Stimulated activated CD4-positive, alpha-beta T cell treated with anti-CD3 and anti-CD28 coated beads, Interleukin-12 subunit alpha, Interleukin-12 subunit beta, amount 100 ng/mL, for 48 hours (primary cell): Measurements from ENCODE around the gene FEZF1.
"Not testable (repeated sequence)": the region's sequence is repeated elsewhere in the genome, so short reads cannot be mapped to it uniquely, and the experiment has no call there.

ENCODE experiments used
- DNase-seq, 3 donors: peaks; one replicate each; pipeline ENCODE4 v3.0.0-alpha.2; 2020; ENCODE audit warnings: low read depth in 2 of 3, low spot score in 1 of 3

Gene FEZF1

DNA sequence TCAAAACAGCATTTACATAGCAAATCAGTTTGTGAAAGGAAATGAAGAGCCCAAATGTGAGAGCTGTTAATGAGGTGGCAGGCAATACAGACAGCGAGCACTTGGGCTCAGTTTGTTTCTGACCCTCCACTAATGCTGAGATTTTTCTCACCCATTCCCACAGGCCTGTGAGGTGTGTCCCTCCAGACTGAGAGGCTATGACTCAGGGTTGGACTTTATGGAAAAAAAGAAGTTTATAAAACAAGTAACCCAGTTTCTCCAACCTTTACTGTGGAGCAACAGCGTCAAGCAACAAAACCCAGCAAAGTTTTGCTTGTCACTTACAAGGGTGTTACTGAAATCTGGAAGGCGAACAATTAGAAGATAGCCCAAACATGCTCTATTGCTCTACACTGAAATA lies 4.9 kb upstream of the FEZF1 start:
- no peak for DNase-seq

DNA sequence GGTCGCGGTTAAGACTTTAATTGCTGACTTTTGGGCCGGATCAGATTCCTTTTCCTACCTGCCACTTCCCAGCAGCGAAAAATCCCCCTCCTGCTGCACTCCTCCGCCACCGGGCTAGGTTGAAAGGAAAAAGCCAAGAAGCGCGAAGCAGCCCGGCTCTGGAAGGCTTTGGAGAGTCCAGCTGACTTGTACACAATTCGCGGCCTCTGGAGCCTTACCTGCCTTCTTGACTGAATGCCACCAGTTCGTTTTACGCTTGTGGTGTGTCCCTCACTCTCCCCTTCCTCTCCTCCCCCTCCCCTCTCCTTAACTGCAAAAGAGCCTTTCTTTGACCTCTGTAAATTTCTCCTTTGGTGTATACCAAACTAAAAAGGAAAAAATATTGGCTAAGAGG lies 2.7 kb upstream of the FEZF1 start:
- DNase-seq = no peak

DNA sequence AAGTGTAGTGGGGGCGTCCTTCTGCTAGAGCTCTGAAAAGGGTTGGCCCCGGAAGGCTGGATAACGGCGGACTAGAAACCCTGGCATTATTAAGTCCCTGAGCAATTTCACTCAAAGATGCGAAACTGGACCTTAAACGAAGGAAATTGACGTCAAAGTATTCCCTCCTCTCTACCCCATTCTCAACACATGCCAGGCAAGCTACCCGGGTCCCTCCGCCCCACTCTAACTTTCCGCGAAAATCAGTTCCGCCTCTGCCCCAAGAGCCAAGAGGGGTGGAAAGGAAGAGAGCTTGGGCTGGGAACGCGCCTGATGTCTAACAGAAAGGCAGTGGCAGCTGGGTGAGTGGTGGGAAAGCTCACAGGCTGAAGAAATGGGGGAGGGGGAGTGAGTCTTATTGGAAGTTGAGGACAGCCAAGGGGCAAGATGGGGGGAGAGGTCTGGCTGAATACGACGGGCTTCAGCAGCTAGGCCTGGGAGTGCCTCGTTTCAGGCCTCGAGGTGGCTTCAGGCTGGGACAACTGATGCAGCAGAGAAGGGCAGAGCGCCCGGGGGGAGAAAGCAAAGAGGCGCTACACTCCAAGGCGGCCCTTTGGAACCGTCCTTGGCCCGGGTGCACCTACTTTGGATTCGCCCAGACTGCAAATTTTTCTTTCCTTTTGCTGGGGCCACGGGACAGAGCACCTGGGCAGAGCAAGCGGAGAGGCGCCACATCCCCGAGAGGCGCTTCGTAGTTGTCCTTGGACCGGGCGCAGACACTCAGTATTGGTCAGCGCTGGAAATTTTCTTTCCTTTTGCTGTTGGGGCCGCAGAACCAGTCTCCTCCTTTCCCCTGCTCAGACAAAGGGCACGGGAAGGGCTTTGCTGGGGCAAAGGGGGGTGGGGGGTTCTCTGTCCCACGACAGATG lies 2.0 kb upstream of the FEZF1 start:
- DNase-seq = no peak

DNA sequence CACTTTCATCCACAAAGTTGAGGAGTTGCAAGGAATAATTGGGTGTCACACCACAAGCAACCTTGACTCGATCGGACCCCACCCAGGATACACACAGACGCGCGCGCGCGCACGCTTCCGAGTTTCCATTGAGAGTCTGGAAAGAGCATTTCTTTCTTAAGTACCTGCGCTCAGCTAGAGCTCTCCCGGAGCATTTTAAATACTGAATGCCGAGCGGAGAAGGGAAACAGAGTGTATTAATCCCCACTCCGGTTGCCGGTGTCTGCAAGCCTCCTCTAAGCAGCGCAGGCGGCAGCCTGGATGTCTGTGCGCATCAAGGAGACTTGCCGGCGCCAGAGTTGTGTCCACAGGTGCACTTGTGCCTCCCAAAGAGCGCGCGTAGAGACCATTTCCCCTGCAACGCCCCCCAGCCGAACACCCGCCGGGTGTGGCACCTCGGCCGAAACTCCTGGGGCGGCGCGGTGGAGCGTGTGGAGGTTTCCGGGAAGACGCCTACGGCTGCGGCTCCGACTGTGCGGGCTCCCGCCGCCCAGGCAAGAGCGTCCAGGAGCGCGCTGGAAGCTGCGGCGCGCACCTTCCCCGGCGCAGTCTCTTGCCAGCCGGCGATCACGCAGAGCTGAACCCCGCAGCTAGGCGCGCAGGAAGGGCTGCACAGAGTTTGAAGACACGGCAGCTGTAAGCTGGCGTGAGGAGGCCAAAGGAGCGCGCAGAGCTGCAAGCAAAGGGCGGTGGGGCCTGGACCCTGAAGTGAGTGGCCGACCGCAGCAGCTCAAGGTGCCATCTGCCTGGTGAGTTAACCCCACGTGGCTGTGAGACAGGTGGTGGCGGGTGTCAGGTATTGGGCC lies 1.1 kb upstream of the FEZF1 start:
- DNase-seq = no peak

DNA sequence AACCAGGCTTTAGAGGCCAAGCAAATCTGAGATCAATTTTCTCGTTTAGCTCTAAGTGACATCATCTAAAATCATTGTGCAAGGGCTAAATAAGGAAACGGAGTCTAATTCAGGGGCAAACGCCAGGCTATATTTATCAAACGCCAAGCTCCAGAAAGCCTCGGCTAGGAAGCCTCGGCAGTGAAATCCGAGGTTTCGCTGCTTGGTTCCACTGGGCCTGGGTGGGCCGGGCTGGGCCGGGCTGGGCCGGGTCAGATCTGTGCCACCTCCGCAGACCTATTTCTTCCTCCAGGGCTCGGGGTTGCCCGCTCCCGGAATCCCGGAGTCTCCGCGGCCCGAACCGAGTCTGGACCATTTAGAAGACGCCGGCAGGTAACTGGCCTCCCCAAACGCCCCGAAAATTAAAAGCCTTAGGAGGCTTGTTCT lies 459 bp upstream of the FEZF1 start:
- no peak for DNase-seq

DNA sequence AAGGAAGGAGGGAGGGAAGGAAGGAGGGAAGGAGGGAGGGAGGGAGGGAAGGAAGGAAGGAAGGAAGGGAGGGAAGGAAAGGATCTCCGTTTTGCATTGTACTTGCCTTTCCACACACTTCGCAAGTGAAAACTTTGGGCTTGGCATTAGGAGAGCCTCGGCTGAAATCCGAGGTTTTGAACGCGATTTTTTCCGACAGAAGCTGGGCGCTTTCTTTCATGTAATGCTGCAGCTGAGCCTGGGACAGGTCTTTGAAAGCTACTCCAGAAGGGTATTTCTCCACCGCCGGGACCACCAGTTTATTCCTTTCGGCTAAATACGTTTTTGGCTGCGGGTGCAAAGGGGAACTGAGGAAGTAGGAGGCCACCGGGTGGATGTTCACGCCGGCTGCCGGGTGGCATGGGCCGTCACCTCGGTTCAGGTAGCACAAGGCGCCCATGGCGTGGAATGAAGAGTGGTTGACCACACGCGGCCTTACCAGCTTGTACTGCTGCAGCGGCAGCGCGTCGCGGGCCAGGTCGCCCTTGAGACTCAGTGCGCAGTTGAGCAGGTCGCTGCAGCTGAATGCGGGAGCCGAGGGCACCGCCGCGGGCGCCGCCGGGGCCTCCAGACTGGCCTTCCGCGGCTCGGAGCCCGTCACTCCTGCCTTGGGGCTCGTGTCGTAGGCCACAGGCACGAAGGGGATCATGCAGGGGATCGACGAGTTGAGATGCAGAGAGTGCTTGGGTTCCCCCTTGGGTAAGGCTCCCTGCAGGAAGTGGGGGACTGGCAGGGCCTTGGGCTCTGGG lies 825 bp downstream of the FEZF1 start:
- no peak for DNase-seq

DNA sequence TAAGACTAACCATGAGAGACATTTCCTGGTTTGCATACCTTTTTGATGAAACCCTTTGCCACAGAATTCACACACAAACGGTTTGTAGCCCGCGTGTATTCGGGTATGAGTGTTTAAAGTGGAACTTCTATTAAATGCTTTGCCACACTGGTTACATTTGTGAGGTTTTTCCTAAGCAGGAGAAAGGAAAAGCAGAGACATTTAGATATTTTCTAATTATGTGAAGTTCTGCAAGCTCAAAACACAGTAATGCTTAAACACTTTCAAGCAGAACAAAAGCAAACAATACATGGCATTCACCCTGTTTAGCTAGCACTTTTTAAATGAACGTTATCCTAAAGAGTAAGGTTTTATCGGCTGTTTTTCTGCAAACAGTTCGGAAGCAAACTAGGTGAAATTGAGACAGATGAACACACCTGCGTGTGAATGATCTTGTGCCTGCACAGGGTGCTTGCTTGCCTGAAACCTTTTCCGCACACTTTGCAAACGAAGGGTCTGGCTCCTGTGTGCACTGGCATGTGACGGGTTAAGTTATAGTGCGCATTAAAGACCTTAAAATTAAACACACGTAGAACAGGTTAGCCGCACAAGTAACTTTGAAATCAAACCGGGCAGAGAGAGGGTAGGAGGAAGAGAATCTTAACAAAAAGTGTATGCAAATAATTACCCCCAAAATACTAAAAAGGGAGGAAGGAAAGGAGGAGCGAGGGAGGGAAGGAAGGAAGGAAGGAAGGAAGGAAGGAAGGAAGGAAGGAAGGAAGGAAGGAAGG lies 1.6 kb downstream of the FEZF1 start:
- DNase-seq = no peak

DNA sequence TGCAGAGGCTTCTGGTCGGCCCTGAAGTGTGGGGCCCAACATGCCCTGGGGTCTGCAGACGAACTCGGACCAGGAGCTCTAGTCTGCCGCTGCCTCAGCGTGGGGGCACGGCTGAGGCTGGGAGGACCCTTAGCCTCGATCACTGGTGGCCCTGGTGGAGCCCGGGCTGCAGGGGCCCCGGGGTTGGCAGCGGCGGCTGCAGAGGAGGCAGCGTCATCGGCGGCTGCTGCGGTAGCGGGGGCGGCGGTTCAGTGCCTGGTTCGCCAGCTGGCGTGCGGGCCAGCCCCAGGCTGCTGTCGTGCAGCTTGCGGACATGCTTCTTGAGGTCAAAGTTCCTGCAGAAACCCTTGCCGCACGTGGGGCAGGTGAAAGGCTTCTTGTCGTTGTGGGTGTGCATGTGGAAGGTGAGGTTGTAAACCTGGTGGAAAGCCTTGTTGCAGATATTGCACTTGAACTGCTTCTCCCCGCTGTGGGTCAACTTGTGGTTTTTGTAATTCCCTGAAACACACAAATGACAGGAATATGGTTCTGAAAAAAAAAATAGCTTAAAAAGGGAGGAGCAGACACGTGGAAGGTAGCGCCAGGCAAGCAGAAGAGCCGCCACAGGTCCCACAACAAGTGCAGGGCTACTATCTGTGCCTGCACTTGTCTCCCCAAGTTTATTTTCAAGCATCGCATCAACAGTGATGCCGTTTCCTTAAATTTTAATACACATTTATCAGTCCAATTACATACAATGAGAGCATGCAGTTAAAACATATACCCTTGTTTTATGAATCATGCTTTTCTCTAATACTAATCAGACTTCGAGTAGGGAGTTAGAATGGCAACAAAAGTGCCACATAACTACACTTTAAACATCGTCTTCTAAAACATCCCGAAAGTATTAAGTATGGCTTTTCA lies 2.4 kb downstream of the FEZF1 start:
- no peak for DNase-seq

DNA sequence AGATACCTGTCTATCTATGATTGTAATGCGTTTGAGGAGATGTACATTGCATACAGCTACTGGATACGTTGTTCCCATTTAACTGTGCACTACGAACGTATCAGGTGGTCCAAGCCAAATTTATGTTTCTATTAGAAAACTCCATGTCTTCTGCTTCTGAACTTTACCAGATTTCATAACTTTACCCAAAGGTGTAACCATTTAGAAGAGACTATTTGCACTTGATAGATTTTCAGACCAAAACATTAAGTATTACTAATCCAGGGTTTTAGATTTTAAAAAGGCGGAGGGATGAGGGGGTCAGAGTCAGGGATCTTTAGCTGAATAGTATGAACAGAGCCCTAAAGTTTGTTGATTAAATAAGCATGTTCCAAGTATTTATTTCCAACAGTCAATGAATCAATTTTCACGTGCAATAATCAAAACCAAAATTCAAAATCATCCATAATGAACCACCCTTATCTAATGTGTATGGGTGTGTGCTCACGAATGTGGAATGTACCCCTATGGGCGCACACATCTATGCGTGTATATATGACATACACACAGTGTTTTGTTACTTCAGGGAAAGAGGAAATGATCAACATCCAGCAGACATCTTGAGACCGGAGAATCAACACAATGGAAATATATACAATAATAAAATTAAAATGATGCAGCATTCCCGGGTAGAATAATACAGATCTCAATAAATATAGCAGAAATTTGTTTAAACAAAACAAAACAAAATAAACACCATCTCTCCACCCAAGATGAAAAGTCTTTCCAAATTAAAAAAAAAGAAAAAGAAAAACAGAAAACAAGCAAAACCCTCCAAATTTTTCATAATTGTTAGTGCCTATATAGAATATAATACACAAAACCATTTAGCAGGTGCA lies 3.4 kb downstream of the FEZF1 start:
- no peak for DNase-seq

DNA sequence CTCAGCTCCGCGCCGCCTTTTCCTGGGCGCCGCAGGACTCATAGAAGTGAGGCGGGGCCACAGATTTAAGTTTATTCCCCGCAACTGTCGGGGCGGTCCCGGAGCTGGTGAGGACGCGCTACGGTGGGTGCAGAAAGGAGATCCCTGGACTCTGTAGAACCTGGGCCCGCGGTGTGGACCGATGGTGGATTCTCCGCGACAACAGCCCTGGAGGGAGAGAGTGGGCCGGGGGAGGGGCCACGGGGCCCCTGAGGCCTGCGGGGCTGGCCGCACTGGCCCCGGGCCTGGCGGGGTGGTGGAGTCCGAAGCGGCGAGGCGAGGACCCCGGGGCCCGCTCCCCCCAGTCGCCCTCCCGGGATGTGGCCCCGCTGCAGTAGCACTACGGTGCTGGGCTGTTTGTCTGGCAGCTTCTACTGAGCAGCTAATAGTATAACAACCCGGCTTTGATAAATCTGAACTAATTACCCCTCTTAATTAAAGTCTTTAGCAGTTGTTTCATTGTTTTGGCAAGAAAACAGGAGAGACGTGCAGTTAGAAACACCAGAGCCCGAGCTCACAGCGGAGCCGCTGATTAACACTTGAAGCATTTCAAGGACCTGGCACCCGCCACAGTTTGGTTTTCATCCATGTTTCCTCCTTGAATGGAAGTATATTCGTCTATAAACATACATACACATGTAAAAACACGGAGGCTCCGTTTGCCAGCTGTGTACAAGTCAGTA lies 4.2 kb downstream of the FEZF1 start:
- no peak for DNase-seq

DNA sequence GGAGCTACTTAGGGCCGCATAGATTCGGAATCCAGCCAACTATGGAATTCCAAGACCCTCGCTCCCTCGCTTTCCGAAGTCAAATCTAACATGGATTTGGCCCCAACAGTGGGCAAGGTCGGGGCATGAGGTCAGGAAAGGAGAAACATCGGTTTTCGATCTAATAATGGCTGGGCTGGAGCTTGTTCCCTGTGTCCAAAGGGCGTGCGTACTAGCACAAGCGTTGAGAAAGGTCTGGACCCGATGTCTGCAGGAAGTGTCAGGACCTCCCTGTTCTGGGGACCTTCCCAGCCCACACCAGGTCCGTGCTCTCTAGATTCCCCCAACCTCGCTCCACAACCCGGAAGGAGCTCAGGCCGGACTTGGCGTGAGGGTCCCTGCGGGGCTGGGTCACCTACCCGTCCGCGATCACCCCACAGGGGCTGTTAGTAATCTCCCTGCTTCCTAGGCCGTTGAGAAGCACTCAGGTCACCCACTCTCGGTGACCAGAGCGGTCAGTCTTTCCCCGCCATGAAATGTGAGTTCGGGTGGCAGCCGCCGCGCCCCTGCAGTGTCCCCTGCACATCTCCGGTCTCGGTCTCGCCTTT lies 4.8 kb downstream of the FEZF1 start:
- no peak for DNase-seq

DNA sequence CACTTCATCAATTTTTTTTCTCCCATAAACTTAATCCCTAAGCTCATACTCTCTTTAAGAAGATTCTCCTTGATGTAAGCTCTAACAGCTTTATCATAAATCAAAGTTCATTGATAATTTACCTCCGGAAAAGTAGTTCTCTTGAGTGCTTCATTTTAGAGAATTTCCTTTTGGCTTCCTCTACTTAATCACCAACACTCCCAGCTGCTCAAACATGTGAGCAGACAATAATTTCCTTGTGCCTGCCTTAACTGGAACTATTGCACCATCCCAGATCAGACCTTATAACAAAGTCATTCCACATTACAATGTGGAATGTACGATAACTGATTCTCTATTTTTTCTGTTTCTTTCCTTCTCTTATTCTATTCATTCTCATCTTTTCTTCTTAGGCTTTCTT lies 5.9 kb downstream of the FEZF1 start:
- DNase-seq = no peak

DNA sequence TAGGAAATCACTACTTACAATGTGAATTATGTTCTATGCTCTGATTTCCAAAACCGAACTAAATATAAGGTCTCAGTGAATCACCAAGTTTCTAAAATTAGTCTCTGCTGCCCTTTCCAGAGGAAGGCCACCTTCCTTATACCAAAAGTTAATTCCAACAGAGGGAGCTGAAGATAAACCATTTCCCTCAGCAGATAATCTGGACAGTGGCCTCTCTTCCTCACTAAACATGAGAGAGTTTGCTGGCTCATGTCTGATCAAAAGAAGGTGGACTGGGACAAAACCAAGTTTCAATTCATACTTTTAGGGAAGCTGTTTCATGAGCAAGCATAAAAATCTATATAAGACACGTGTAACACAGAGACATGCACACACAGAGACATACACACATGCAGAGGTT lies 6.4 kb downstream of the FEZF1 start:
- DNase-seq = no peak

DNA sequence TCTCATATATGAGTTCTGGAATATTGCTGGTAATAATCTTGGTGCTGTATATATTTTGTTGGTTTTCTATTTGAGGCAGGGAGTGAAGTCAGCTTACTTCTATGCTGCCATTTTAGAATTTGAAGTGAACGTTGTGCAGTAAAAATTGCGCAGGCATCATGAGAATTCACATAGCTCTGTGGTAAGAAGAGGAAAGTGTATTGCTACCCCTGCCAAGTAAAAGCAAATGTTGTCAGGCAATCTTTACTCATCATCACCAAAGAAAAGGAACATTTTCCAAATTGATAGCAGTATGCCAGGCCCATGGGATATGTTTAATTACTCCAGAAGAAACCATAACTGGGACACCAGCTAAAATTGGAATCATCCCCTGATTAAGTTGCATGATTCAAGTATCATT lies 13.4 kb downstream of the FEZF1 start:
- DNase-seq = no peak

DNA sequence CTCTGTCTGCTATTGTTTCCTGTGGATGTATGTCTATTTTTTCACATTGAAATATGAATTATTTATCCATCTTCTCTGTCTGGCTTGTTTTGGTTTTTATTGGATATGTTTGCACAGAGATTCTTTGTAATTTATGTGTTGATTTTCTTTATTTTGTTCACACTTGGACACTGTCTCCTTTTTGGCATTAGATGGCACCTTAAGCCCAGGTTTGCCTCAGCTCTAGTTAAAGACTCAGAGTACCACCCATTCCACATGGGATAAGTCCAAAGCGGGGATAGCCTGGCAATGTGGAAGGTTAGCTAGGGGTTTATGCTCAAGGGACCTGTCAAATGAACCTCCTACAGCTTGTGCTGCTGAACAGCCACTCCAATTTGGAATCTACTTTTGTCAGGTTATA lies 14.1 kb downstream of the FEZF1 start:
- DNase-seq = no peak

DNA sequence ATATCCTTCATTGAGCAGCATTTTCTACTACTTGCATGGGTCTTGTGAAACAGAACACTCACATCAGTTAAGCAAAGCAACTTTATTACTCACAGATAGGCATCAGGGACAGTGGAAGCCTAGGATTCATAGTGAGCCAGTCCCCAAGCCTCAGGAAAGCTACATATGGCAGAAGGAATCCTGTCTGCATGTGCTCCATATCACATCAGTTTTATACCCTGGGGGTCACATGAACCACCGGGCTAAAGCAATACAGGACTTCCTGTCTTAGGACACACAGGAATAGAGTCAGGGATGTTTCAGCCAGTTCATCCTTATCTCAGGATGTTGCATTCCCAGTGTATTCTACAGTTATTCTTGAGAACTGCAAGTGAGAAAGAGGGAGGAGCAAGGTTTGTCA lies 15.1 kb downstream of the FEZF1 start:
- no peak for DNase-seq

DNA sequence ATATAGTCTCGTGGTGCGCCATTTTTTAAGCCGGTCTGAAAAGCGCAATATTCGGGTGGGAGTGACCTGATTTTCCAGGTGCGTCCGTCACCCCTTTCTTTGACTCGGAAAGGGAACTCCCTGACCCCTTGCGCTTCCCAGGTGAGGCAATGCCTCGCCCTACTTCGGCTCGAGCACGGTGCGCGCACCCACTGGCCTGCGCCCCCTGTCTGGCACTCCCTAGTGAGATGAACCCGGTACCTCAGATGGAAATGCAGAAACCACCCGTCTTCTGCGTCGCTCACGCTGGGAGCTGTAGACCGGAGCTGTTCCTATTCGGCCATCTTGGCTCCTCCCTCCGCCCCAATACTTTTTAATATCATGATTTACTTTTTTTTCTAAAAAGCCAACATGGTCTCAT lies 19.9 kb downstream of the FEZF1 start:
- DNase-seq = not testable (repeated sequence)

DNA sequence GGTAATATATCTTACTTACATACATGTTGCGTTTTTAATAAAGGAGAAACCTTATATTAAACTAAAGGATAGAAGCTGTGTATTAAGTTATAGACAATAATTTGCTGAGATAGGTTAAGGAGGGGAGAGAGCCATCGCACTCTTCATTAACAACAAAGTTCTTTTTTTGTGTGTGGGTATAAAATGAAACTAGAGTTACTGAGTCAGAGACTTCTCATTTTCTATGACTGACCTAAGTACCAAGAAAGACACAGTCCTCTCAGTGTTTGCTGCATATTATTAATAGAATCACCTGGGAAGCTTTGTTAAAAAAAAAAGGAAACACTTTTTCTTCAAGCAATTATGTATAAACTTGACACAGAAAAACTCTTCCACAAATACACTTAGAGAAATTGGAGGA lies 31.4 kb downstream of the FEZF1 start:
- DNase-seq = no peak
